D341Med (cell line): Measurements from ENCODE around the gene LRRC61.
"Not testable (repeated sequence)": the region's sequence is repeated elsewhere in the genome, so short reads cannot be mapped to it uniquely, and the experiment has no call there.

ENCODE experiments used
- DNase-seq: peaks from one replicate; pipeline ENCODE4 v3.0.0; 2012; ENCODE audit warnings: low spot score

The LRRC61 gene

GRCh38 chr7:150307904-150308303 lies 15.3 kb upstream of the LRRC61 start:
- DNase-seq = no peak

GRCh38 chr7:150308575-150308974 lies 14.6 kb upstream of the LRRC61 start:
- no peak for DNase-seq

- no peak for DNase-seq
These were observed 12.0 kb upstream of the LRRC61 start for GRCh38 chr7:150311146-150311545.

GRCh38 chr7:150311711-150312110 lies 11.4 kb upstream of the LRRC61 start:
- no peak for DNase-seq

- DNase-seq = not testable (repeated sequence)
These were observed 10.3 kb upstream of the LRRC61 start for GRCh38 chr7:150312649-150313366.

- no peak for DNase-seq
These were observed 9.8 kb upstream of the LRRC61 start for GRCh38 chr7:150313367-150313809.

- no peak for DNase-seq
These were observed 9.3 kb upstream of the LRRC61 start for GRCh38 chr7:150313870-150314269.

- no peak for DNase-seq
These were observed 8.4 kb upstream of the LRRC61 start for GRCh38 chr7:150314639-150315239.

GRCh38 chr7:150316987-150317386 lies 6.2 kb upstream of the LRRC61 start:
- not testable (repeated sequence) for DNase-seq

- DNase-seq = no peak
These were observed 5.3 kb upstream of the LRRC61 start for GRCh38 chr7:150317748-150318444.

GRCh38 chr7:150321788-150322113 lies 1.4 kb upstream of the LRRC61 start:
- no peak for DNase-seq

- DNase-seq = no peak
These were observed 882 bp upstream of the LRRC61 start for GRCh38 chr7:150322114-150322832.

GRCh38 chr7:150323682-150324372 lies 672 bp downstream of the LRRC61 start:
- no peak for DNase-seq

GRCh38 chr7:150324373-150324961 lies 1.3 kb downstream of the LRRC61 start:
- peak; percentile 52 for DNase-seq

- no peak for DNase-seq
These were observed 2.0 kb downstream of the LRRC61 start for GRCh38 chr7:150325110-150325611.

- DNase-seq = no peak
These were observed 2.7 kb downstream of the LRRC61 start for GRCh38 chr7:150325901-150326300.

GRCh38 chr7:150326657-150327268 lies 3.6 kb downstream of the LRRC61 start:
- no peak for DNase-seq

- DNase-seq = no peak
These were observed 4.2 kb downstream of the LRRC61 start for GRCh38 chr7:150327308-150327707.

- DNase-seq = no peak
These were observed 6.4 kb downstream of the LRRC61 start for GRCh38 chr7:150329331-150330120.

GRCh38 chr7:150330211-150330885 lies 7.2 kb downstream of the LRRC61 start:
- DNase-seq = no peak
